Mesangial cell (primary cell): ENCODE data around the gene GLIPR1L1. TPM values are rescaled to one million over a fixed set of nuclear protein-coding genes. Genes with fewer than 3 reads are reported as not detected.

Experiments used
- total RNA-seq: library from RNA; depleted of rRNA; stranded (reverse); fragments of >200 nt; gene quantifications from 2 replicates; pipeline ENCODE4 v1.2.3, GENCODE V29; 2015

The GLIPR1L1 gene
- not detected in 2 replicates for total RNA-seq

GRCh38 chr12:75334384-75335030 lies at the start of gene GLIPR1L1:
TSS of gene GLIPR1L1 (plus strand) at chr12:75334670. CDS start at chr12:75334729, 59 bp downstream.

GRCh38 chr12:75329918-75330826 lies 4.3 kb upstream of the GLIPR1L1 start, which contains the start of gene CAPS2:
TSS of gene CAPS2 (minus strand) at chr12:75330324. CDS start at chr12:75326498, 3,826 bp downstream.

GRCh38 chr12:75390899-75391538 lies 56.5 kb downstream of the GLIPR1L1 start, which contains the start of gene GLIPR1L2:
TSS of gene GLIPR1L2 (plus strand) at chr12:75391089. CDS start at chr12:75391117, 28 bp downstream.

Other genes starting within 250 kb of the GLIPR1L1 start
- gene KCNC2, start 124.8 kb upstream of the GLIPR1L1 start, total RNA-seq = 0.51 TPM in 1 of 2 replicates, not detected in the other
- 0.33 and 2.2 TPM in 2 replicates for gene CAPS2, start 4.3 kb upstream of the GLIPR1L1 start, total RNA-seq
- 0.16 and 0.89 TPM in 2 replicates for gene GLIPR1L2, start 56.4 kb downstream of the GLIPR1L1 start, total RNA-seq
- gene GLIPR1, start 146.1 kb downstream of the GLIPR1L1 start, total RNA-seq = 51.3 and 95.3 TPM in 2 replicates
- gene KRR1, start 176.9 kb downstream of the GLIPR1L1 start, total RNA-seq = 13.1 and 31.3 TPM in 2 replicates